Thyroid gland (tissue), 4 donors: ENCODE data around the gene PDE3A. TPM values are rescaled to one million over a fixed set of nuclear protein-coding genes. Genes with fewer than 3 reads are reported as not detected.
A peak's percentile ranks its signal among the peaks of the same experiment; 100 is the strongest.

ENCODE experiments used
- DNase-seq, 2 donors: peaks; one replicate each; pipeline ENCODE4 v3.0.0-alpha.2; 2019
- H3K27ac ChIP-seq, 3 donors: fragments of 200-600 bp; sonication (generic); 1 replicate in 2 of 3; 2 replicates in 1 of 3; pipeline ENCODE4 v1.5.1; 2016 to 2019; ENCODE audit warnings: mild to moderate bottlenecking in 1 of 3, moderate library complexity in 1 of 3
- H3K27me3 ChIP-seq: fragments of 200-600 bp; sonication (generic); one replicate; pipeline ENCODE4 v1.5.1; 2019
- H3K36me3 ChIP-seq, 2 donors: fragments of 200-600 bp; sonication (generic); one replicate each; pipeline ENCODE4 v1.5.1; 2016 to 2019
- H3K4me1 ChIP-seq, 2 donors: fragments of 200-600 bp; sonication (generic); one replicate each; pipeline ENCODE4 v1.5.1; 2017 to 2019
- H3K4me3 ChIP-seq, 3 donors: fragments of 200-600 bp; sonication (generic); replicated peaks in 1 of 3; 1 replicate in 2 of 3; 2 replicates in 1 of 3; pipeline ENCODE4 v1.5.1; 2016; ENCODE audit warnings: mild to moderate bottlenecking in 1 of 3
- H3K9me3 ChIP-seq: fragments of 200-600 bp; sonication (generic); one replicate; pipeline ENCODE4 v1.5.1; 2017
- CTCF ChIP-seq, 6 experiments: fragments of 200-600 bp in 3 of 6; fragments of 450-650 bp in 3 of 6; sonication (generic) in 3 of 6; IDR thresholded peaks; one replicate each; pipeline ENCODE4 v1.5.1; 2016 to 2019; ENCODE audit warnings: antibody characterized with exemption in 6 of 6, mild to moderate bottlenecking in 2 of 6, inconsistent platforms in 1 of 6, moderate library complexity in 1 of 6
- POLR2A ChIP-seq, 2 donors: fragments of 450-650 bp; IDR thresholded peaks; one replicate each; pipeline ENCODE4 v1.6.1; 2017; ENCODE audit warnings: antibody characterized with exemption in 2 of 2, mild to moderate bottlenecking in 2 of 2, moderate library complexity in 1 of 2
- WGBS, 2 donors: methylation state at CpG; one replicate each; pipeline ENCODE4 v1.1.5; 2017; 5-methylcytosine and 5-hydroxymethylcytosine counted together
- intact Hi-C: fragments of 100-400 bp; cut with DNase I; formaldehyde crosslinking; loops from one replicate; pipeline ENCODE4 v1.15.1; 2023
- total RNA-seq, 4 donors: library from RNA; depleted of rRNA; stranded (reverse); fragments of >200 nt; gene quantifications; one replicate each; pipeline ENCODE4 v1.2.3, GENCODE V29; 2016

The PDE3A gene
- total RNA-seq, 4 donors from 2014 or later = 2.8 to 9.9 (median 6.7) TPM

- peaks cover 20 to 25% of the 10 kb centered on the region in 2 donors for H3K4me1 ChIP-seq
- 35 to 44% methylated on average over 1 of the region's 1 CpG for WGBS, 2 donors
- no peak overlapping the region for H3K4me3 ChIP-seq
- intact Hi-C loops = no loop called here
- no peaks in the 10 kb centered on the region for H3K36me3 ChIP-seq
- no peaks in the 10 kb centered on the region for H3K27me3 ChIP-seq
- no peaks in the 10 kb centered on the region for H3K9me3 ChIP-seq
- TF ChIP-seq CTCF (IDR thresholded peaks at IDR 0.05) = no peak
- TF ChIP-seq POLR2A (IDR thresholded peaks at IDR 0.05) = no peak
- peak overlapping the region in 1 of 3 donors; percentile 2 for H3K27ac ChIP-seq
- peak in 1 of 2 donors; percentile 2 for DNase-seq
Measured at GRCh38 chr12:20631711-20632110, 263.4 kb downstream of the PDE3A start.

GRCh38 chr12:20641106-20641505, 272.8 kb downstream of the PDE3A start:
- DNase-seq = no peak
- H3K36me3 ChIP-seq = no peaks in the 10 kb centered on the region
- WGBS, 2 donors = 71 to 73% methylated on average over 3 of the region's 3 CpGs
- H3K27me3 ChIP-seq = no peaks in the 10 kb centered on the region
- no peaks in the 10 kb centered on the region for H3K9me3 ChIP-seq
- intact Hi-C loops = no loop called here
- no peaks in the 10 kb centered on the region for H3K4me1 ChIP-seq
- no peak for TF ChIP-seq CTCF (IDR thresholded peaks at IDR 0.05)
- TF ChIP-seq POLR2A (IDR thresholded peaks at IDR 0.05) = no peak
- no peak overlapping the region for H3K4me3 ChIP-seq
- no peak overlapping the region for H3K27ac ChIP-seq

DNA sequence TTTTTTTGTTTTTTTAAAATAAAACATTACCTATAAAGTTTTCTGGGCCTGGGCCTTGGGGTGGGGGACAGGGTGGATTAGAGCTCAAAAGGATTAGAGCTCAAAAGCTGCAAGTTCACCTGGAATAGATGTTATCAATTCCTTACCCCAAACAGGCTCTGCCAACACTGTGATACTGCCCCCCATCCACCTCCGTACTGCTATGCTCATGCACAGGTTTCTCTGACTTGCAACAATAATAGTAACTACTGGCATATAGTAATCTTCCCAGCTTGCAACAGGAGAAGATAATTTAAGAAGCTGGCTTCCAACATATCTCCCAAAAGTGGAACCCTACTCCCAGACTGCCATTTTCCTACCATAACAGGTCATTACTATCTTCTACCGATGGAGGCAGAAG, 275.5 kb downstream of the PDE3A start:
- Histone ChIP-seq H3K27ac (no peak overlapping the region), H3K4me1 (no peaks in the 10 kb centered on the region), H3K36me3 (no peaks in the 10 kb centered on the region), H3K4me3 (no peak overlapping the region), H3K27me3 (no peaks in the 10 kb centered on the region), H3K9me3 (no peaks in the 10 kb centered on the region)
- TF ChIP-seq POLR2A (IDR thresholded peaks at IDR 0.05) (no peak), CTCF (IDR thresholded peaks at IDR 0.05) (no peak)
- DNase-seq = no peak
- intact Hi-C loops = no loop called here
- WGBS, 2 donors = 93 to 97% methylated on average over 2 of the region's 2 CpGs

DNA sequence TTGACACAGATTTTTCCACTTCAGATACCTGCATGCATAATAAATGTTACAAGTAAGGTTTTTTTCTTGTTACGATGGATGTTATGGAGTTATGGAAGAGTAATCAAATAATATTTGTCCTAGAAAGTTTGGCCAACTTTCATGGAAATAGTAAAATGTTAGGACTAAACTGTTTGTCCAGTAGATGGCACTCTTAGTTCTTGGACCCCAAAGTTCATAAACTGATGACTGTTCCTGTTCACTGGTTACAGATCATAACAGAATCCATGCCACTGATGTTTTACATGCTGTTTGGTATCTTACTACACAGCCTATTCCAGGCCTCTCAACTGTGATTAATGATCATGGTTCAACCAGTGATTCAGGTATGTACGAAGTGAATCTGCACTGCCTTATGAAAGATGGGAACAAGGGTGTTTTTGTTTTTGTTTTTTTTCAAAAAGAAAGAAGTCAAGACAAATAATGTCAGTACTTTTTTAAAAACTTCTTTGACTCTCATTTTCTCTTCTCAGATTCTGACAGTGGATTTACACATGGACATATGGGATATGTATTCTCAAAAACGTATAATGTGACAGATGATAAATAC, 278.0 kb downstream of the PDE3A start:
- no peak overlapping the region for H3K4me3 ChIP-seq
- WGBS, 2 donors = 58 to 62% methylated on average over 3 of the region's 3 CpGs
- no peak overlapping the region for H3K27ac ChIP-seq
- no peaks in the 10 kb centered on the region for H3K4me1 ChIP-seq
- H3K27me3 ChIP-seq = no peaks in the 10 kb centered on the region
- no peak for DNase-seq
- no peak for TF ChIP-seq POLR2A (IDR thresholded peaks at IDR 0.05)
- TF ChIP-seq CTCF (IDR thresholded peaks at IDR 0.05) = peak in 3 of 6 experiments; percentile 38 to 52 (median 46)
- intact Hi-C loops = no loop called here
- H3K36me3 ChIP-seq = no peaks in the 10 kb centered on the region
- no peaks in the 10 kb centered on the region for H3K9me3 ChIP-seq

- Histone ChIP-seq H3K27me3 (no peaks in the 10 kb centered on the region), H3K4me1 (no peaks in the 10 kb centered on the region), H3K4me3 (no peak overlapping the region), H3K36me3 (no peaks in the 10 kb centered on the region), H3K27ac (no peak overlapping the region), H3K9me3 (no peaks in the 10 kb centered on the region)
- no peak for TF ChIP-seq CTCF (IDR thresholded peaks at IDR 0.05)
- no peak for TF ChIP-seq POLR2A (IDR thresholded peaks at IDR 0.05)
- intact Hi-C loops = no loop called here
- DNase-seq = no peak
- WGBS, 2 donors = 85 to 92% methylated on average over 2 of the region's 2 CpGs
Measured at GRCh38 chr12:20653871-20654270, 285.5 kb downstream of the PDE3A start.
